HL-60 (cell line): ENCODE data around the gene DCTN1.

Source experiments
- GABPA ChIP-seq: IDR thresholded peaks from 2 replicates; pipeline ENCODE4 v1.6.1; 2012; ENCODE audit warnings: low read depth
- TF ChIP-seq, protein P1 (sequence below): IDR thresholded peaks from one replicate; pipeline ENCODE4 v1.5.1; 2011; ENCODE audit warnings: low read length, control low read depth, inconsistent platforms; ENCODE audit not compliant: insufficient read depth

- TF ChIP-seq, protein P1, sequence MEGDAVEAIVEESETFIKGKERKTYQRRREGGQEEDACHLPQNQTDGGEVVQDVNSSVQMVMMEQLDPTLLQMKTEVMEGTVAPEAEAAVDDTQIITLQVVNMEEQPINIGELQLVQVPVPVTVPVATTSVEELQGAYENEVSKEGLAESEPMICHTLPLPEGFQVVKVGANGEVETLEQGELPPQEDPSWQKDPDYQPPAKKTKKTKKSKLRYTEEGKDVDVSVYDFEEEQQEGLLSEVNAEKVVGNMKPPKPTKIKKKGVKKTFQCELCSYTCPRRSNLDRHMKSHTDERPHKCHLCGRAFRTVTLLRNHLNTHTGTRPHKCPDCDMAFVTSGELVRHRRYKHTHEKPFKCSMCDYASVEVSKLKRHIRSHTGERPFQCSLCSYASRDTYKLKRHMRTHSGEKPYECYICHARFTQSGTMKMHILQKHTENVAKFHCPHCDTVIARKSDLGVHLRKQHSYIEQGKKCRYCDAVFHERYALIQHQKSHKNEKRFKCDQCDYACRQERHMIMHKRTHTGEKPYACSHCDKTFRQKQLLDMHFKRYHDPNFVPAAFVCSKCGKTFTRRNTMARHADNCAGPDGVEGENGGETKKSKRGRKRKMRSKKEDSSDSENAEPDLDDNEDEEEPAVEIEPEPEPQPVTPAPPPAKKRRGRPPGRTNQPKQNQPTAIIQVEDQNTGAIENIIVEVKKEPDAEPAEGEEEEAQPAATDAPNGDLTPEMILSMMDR, result no peak
- TF ChIP-seq GABPA, result no peak
These were observed 34.3 kb upstream of the DCTN1 start for GRCh38 chr2:74414441-74414840.
